ENCODE data around the gene PPP2R5C. TPM values are rescaled to one million over a fixed set of nuclear protein-coding genes. Genes with fewer than 3 reads are reported as not detected.

Gene PPP2R5C
- polyA plus RNA-seq, 3 donors, result 92.1 to 105 (median 95.3) TPM

GRCh38 chr14:101912841-101913240 is 151.3 kb downstream of the PPP2R5C start:
- no peak for DNase-seq

GRCh38 chr14:101914083-101914482 is 152.6 kb downstream of the PPP2R5C start:
- DNase-seq, result no peak

- no peak for DNase-seq
Observed at GRCh38 chr14:101915871-101916815, 154.6 kb downstream of the PPP2R5C start.

GRCh38 chr14:101916816-101917412 is 155.4 kb downstream of the PPP2R5C start:
- no peak for DNase-seq

- DNase-seq, result no peak
Observed at GRCh38 chr14:101917413-101918017, 156.0 kb downstream of the PPP2R5C start.

- no peak for DNase-seq
Observed at GRCh38 chr14:101918065-101918989, 156.8 kb downstream of the PPP2R5C start.

- DNase-seq, result no peak
Observed at GRCh38 chr14:101920271-101920670, 158.8 kb downstream of the PPP2R5C start.

GRCh38 chr14:101922866-101923265 is 161.4 kb downstream of the PPP2R5C start:
- DNase-seq, result no peak

GRCh38 chr14:101925152-101925551 is 163.6 kb downstream of the PPP2R5C start:
- no peak for DNase-seq

GRCh38 chr14:101926085-101926484 is 164.6 kb downstream of the PPP2R5C start:
- DNase-seq, result no peak

- DNase-seq, result no peak
Observed at GRCh38 chr14:101926620-101927019, 165.1 kb downstream of the PPP2R5C start.

GRCh38 chr14:101927859-101928258 is 166.3 kb downstream of the PPP2R5C start:
- peak; percentile 67 for DNase-seq

- no peak for DNase-seq
Observed at GRCh38 chr14:101928415-101928841, 166.9 kb downstream of the PPP2R5C start.

GRCh38 chr14:101929096-101929495 is 167.6 kb downstream of the PPP2R5C start:
- DNase-seq, result no peak

- no peak for DNase-seq
Observed at GRCh38 chr14:101929946-101930345, 168.4 kb downstream of the PPP2R5C start.

GRCh38 chr14:101932673-101933072 is 171.2 kb downstream of the PPP2R5C start:
- no peak for DNase-seq

- no peak for DNase-seq
Observed at GRCh38 chr14:101933209-101933608, 171.7 kb downstream of the PPP2R5C start.

GRCh38 chr14:101934601-101935150 is 173.2 kb downstream of the PPP2R5C start:
- no peak for DNase-seq

GRCh38 chr14:101937926-101938767 is 176.6 kb downstream of the PPP2R5C start:
- no peak for DNase-seq

- no peak for DNase-seq
Observed at GRCh38 chr14:101939646-101940170, 178.2 kb downstream of the PPP2R5C start.

Measured in renal pelvis (tissue), 4 donors.